ENCODE measurements around the gene ADAMTS17.

The ADAMTS17 gene

DNA sequence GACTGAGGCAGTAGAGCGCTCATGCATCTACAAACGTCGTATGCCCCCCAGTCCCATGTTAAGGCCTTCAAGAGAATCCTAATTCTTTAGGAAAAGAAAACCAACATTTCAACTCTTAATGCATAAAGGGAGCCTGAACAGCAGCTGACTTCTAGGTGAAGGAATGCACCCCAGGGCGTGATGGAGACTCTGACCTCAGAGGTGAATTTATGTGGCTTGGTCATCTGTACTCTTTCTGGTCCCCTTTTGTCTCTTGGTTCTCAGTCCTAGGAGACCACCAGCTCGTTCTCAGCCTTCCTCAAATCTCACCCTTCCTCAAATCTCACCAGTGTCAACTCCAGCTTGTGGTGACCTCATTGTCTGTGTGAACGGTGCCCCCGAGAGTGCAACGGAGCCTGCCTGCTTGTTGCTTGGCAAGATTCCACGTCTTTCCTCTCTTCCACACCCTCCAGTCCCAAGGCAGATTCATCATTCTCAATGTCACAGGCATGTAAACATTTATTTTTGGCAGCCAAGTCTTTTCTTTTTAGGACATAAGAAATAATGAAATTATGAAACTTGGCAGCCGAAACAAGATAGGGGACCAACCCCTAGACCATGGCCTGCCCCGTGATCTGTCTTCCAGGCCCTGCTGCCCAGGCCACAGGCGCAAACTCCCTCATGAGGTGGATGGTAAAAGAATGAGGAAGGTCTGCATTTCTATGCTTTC is 166.2 kb downstream of the ADAMTS17 start:
- TF ChIP-seq GATA1 (IDR thresholded peaks at IDR 0.05; ENCODE audit: low read depth, low read length) (no peak), POLR2A (IDR thresholded peaks at IDR 0.05; ENCODE audit: low read length) (no peak)
- DNase-seq: no peak

DNA sequence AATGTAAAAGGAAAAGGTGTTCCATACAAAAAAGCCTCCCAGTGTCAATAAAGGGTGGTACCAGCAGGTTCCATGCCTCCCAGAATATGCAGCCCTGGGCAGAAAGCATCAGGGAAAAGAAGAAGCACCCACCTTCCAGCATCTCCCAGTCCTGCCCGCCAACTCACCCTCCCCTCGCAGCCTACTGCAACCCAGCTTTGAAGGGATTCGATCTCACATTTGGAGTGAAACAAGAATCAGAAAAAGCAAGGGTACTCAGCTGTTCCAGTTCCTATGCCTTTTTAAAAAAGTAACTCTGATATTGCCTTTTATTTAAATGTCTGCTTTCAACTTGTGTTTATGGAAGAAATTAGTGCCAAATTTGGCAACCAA is 166.9 kb downstream of the ADAMTS17 start:
- TF ChIP-seq GATA1 (IDR thresholded peaks at IDR 0.05; ENCODE audit: low read depth, low read length): no peak
- no peak for TF ChIP-seq POLR2A (IDR thresholded peaks at IDR 0.05; ENCODE audit: low read length)
- no peak for DNase-seq

DNA sequence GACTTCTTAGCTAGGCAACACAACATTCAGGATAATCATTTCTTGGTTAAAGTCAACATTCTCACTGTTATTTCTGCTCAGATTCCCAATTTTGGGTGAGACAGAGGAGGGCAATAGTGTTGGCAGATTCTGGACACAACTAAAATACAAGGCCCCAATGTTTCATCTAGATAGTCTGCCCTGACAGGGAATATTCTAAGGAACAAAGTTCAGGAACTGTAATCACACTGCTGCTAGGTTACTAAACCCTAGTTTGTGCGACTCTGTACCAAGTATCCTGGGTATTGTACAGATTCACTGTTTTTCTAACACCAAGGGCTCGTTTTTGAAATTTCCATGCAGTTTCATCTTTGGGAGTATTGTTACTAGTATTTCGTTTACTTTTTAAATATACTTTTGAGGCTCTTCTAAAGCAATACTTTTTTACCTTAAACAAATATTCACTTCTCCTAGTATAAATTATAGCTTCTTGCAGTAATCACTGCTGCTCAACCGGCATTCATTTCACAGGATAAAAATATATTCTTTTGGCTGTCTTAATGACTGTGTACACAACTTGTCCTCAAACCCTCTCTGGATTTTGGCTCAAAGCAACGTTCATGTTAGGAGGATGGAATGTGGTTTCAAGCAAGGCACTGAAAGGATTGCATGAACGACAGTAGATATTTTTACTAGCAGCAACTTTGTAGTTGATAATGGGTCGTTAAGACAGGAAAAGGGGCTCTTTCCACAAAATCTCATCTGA is 167.4 kb downstream of the ADAMTS17 start:
- no peak for TF ChIP-seq POLR2A (IDR thresholded peaks at IDR 0.05; ENCODE audit: low read length)
- no peak for TF ChIP-seq GATA1 (IDR thresholded peaks at IDR 0.05; ENCODE audit: low read depth, low read length)
- DNase-seq: no peak

DNA sequence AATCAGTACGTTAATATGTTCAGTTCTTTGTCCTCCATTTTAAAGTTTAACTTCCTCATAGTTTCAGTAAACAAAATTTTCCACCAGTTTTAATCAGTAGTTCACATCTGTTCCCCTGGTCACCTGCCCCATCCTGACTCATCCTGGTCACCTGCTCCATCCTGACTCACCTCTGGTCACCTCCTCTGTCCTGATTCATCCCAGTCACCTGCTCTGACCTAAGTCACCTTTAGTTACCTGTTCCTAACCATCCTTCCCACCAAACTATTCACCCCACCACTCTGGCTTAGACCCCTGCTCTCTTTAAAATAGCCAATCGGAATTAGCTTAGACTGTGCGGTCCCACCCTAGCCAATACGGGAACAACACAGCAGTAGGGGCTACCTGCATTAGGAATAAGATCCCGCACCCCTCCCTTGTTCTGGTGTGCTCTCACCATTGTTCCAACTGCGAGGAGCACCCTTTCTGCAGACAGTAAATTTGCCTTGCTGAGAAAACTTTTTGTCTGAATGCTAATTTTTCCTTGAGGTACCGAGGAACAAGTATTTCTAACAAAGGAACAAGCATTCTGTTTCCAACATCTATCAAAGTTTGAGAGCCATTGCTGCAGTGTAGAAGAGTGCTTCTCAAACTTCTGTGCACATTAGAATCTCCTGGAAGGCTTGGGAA is 169.3 kb downstream of the ADAMTS17 start:
- no peak for DNase-seq
- TF ChIP-seq POLR2A (IDR thresholded peaks at IDR 0.05; ENCODE audit: low read length) (no peak), GATA1 (IDR thresholded peaks at IDR 0.05; ENCODE audit: low read depth, low read length) (no peak)

DNA sequence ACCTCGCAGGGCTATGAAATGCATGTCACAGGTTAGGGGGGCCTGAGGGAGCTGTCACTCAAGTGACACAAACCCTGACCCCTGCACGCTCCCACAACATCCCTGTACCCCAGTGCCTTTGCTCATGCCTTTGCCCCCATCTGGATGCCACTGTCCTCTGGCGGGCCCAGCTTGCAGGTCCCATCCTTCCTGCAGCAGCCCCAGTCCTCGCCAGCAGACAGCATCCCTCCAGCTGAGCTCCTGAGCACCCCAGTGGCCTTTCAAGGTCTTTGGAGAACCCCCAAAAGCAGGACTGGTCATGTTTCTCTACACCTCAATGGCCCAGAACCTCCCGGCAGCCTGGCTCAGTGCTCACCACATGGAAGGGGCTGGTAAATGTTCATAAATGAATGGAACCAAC is 170.4 kb downstream of the ADAMTS17 start:
- no peak for DNase-seq
- TF ChIP-seq GATA1 (IDR thresholded peaks at IDR 0.05; ENCODE audit: low read depth, low read length) (no peak), POLR2A (IDR thresholded peaks at IDR 0.05; ENCODE audit: low read length) (no peak)

DNA sequence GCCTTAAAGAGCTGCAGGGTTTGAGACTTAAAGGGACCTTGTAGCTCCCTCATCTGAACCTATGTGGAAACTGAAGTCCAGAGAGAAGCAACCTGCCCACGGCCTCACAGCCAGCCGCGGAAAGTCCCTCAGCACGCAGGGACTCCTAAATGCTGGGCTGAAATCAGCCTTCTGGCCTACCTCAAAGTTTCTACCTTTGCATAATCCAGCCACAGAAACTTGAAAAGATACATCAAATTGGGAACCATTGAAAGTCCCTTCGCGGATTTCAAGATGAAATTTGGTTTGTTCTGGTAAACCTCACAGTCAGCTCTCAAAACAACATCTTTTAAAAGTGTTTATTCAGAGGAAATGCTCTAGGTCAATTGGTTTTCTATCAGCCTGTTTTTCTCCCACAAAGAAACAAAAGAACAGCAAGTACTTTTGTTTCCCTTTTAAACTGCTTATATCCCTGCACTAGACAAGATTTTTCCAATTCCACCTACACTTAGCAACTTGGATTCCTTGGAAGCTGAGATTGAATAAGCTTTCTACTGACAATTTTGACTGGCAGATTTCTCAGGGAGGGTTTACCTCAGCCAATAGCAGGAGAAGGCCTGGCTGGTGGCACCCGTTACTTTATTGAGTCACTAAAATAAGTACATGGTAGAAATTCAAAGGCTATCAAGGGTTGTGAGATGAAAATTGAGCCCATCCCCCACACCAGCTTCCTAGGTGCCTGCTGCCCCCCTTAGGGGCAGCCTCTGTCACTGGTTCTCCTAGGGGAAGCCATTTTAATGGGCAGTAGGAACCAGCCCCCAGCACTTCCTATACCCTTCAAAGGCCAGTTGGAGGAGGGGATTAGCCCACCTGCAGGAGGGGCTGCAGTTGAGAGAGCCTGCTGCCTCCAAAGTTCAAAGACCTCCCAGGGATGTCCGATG is 171.2 kb downstream of the ADAMTS17 start:
- TF ChIP-seq GATA1 (IDR thresholded peaks at IDR 0.05; ENCODE audit: low read depth, low read length): no peak
- TF ChIP-seq POLR2A (IDR thresholded peaks at IDR 0.05; ENCODE audit: low read length): no peak
- DNase-seq: no peak

DNA sequence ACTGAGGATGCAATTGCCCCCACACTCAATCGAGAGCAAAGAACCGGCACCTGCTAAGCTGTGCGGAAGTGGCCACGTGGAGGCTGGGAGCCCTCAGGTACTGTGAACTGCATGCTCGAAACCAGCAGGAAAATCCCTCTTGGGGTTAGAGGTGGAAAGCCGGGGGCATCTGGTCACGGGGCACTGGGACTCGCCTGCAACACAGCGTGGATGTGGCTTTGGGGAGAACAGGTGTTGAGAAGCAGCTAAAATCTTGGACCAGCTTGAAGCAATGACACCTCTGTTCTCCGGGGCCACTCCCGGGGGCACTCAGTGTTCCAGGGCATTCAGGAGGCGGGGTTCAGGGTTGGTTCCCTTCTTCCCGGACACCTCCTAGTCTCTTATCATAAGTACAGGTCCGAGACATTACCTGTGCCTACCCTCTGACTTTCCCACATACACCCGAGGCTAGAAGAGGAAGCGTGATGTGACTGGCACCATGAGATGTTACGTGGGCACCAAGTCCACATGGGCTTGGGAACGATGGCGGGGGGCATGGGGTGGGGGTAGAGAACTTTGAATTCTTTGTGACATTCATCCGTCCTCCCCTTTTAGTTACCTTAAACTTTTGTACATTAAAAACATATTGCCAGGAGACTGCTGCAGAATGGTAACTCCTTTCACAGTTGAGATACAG is 172.0 kb downstream of the ADAMTS17 start:
- no peak for TF ChIP-seq GATA1 (IDR thresholded peaks at IDR 0.05; ENCODE audit: low read depth, low read length)
- TF ChIP-seq POLR2A (IDR thresholded peaks at IDR 0.05; ENCODE audit: low read length): no peak
- DNase-seq: no peak

DNA sequence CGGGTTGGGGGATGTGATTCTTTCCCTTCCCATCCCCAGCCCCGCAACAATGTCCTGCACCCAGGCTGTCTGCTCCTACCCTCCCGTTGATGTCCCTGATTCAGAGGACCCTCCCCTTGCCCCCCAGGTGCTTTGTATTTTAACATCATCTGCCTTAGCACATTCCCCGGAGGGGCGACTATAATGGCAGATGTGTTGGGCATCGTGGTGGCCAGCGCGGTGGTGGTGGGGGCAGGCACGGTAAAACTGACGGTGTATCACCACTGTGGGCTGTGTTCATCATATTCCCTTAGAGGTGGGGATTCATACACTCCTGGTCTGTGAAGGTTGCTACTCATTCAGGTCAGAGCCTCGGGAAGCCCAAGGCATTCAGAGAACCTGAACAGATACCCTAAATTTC is 173.0 kb downstream of the ADAMTS17 start:
- no peak for DNase-seq
- TF ChIP-seq GATA1 (IDR thresholded peaks at IDR 0.05; ENCODE audit: low read depth, low read length) (no peak), POLR2A (IDR thresholded peaks at IDR 0.05; ENCODE audit: low read length) (no peak)

DNA sequence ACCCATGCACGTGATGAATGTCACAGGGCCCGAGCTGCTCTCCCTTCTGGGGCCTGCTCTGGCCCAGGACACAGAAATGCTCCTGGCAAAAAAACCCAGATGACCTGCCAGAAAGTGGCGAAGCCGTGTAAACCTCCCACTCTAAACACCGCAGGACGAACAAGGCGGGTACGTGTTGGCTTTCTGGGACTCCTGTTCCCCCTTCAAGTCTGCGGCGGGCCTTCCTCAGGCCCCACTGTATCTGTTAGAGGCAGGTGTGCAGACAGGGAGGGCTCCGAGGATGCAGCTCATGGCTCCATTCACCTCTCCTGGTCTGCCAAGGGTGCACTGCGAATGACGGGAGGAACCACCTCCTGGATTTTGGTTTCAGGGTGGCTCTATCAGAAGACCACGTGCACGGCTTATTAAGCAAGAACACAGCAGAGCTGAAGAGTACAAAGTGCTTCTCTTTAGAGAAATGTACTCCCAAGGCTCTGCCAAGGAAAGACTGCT is 173.8 kb downstream of the ADAMTS17 start:
- no peak for DNase-seq
- TF ChIP-seq POLR2A (IDR thresholded peaks at IDR 0.05; ENCODE audit: low read length) (no peak), GATA1 (IDR thresholded peaks at IDR 0.05; ENCODE audit: low read depth, low read length) (no peak)

DNA sequence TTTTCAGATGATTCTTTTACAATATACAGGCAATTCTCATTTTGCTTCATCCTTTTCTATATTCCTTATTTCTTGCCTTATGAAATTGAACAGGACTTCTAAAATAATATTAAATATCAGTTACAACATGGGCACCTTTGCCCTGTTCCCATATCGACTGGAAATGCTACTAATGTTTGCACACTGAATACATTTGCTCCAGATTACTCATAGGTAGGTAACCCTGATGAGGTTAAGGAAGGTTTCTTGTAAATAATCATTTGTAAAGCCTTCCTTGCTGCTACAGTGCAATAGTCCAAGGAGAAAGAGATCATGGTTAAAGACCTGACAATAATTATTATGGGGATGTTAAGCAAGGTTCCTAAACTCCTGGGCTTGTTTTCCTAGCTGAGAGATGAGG is 175.5 kb downstream of the ADAMTS17 start:
- DNase-seq: no peak

DNA sequence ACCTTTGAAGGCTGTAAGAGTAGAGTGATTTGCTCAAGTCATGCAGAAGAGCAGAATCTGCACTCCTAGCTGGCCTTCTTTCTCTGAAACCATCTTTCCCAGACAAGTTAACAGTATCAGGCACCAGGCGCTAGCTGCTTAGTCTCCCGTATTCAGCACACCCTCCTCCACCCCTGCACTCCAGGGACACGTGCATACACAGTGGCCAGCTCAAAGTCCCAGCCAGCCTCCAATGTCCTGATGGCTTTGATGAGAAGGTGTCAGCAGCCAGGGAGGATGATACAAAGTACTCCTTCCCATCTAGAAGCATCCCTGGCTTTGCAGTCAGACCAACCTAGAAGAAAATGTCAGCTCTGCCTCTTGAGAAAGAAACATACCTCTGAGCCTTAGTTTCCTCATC is 177.8 kb downstream of the ADAMTS17 start:
- TF ChIP-seq POLR2A (IDR thresholded peaks at IDR 0.05; ENCODE audit: low read length) (no peak), GATA1 (IDR thresholded peaks at IDR 0.05; ENCODE audit: low read depth, low read length) (no peak)
- DNase-seq: no peak

More for the DNA sequence above, 175.5 kb downstream of the ADAMTS17 start:
- TF ChIP-seq GATA1 (IDR thresholded peaks at IDR 0.05; ENCODE audit: low read depth, low read length) (no peak), POLR2A (IDR thresholded peaks at IDR 0.05; ENCODE audit: low read length) (no peak)

DNA sequence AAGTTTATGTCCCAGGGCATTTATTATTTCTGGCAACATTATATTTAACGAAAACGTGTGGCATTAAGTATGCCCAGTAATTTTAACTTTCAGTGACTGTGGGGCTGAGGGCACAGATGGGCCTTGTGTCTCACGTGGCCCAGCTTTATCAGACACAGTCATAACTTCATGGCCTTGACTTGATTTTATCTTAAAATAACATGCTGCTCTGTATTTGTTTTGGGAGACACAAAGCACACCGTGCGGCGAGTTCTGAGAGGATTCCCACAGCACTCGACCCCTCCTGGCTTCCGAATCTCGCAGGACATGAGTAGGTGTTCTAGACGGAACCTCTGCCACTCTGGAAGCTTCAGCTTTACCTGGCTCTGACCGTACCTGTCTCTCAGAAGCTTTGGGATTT is 180.8 kb downstream of the ADAMTS17 start:
- DNase-seq: no peak
- TF ChIP-seq GATA1 (IDR thresholded peaks at IDR 0.05; ENCODE audit: low read depth, low read length) (no peak), POLR2A (IDR thresholded peaks at IDR 0.05; ENCODE audit: low read length) (no peak)

DNA sequence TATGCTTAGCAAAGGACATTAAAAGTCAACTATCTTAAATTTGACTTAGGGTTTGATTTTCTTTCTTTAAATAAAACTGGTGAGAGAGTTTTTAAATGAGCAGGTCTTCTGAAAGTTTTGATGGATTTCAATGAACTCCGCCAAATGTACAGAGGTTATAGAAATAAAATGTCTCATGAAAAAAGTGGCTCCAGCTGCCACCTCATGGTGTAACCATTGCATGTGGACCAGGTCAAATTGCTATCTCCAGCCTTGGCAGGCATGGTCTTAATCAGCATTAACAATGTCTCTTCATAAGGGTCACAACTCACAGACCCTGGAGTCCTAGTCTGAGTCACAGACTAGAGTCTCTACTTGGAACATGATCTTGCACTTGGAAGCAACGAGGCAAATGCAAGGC is 182.3 kb downstream of the ADAMTS17 start:
- no peak for DNase-seq
- TF ChIP-seq GATA1 (IDR thresholded peaks at IDR 0.05; ENCODE audit: low read depth, low read length) (no peak), POLR2A (IDR thresholded peaks at IDR 0.05; ENCODE audit: low read length) (no peak)
